K562 (cell line): Measurements from ENCODE around the gene PCNX3.

Source experiments
- BHLHE40 ChIP-seq: IDR thresholded peaks from 2 replicates; pipeline ENCODE4 v1.6.1; 2011; ENCODE audit warnings: low read length, improper control_type of control experiment
- E2F3 ChIP-seq: fragments of 250-450 bp; sonication (Bioruptor Pico); IDR thresholded peaks from 2 replicates; pipeline ENCODE4 v1.4.0; 2020; ENCODE audit warnings: mild to moderate bottlenecking
- HBP1 ChIP-seq: fragments of 450-650 bp; formaldehyde crosslinking; IDR thresholded peaks from 2 replicates; pipeline ENCODE4 v1.4.0; 2022; ENCODE audit warnings: missing genetic modification characterization
- JUND ChIP-seq, 2 experiments: IDR thresholded peaks; 2 replicates in 1 of 2; 3 replicates in 1 of 2; pipeline ENCODE4 v1.6.1; 2011; ENCODE audit warnings: borderline replicate concordance in 2 of 2, low read depth in 2 of 2, low read length in 2 of 2, improper control_type of control experiment in 1 of 2, missing biosample characterization in 1 of 2, missing genetic modification characterization in 1 of 2, missing genetic modification reagents in 1 of 2
- NR4A1 ChIP-seq, 2 experiments: fragments of 250-450 bp in 1 of 2; fragments of 450-650 bp in 1 of 2; sonication (Bioruptor Pico) in 1 of 2; IDR thresholded peaks; 2 replicates each; pipeline versions ENCODE4 v1.4.0 to v1.6.1; 2016 to 2020; ENCODE audit warnings: mild to moderate bottlenecking in 2 of 2, missing compliant biosample characterization in 1 of 2, missing genetic modification characterization in 1 of 2, moderate library complexity in 1 of 2
- NUFIP1 ChIP-seq: fragments of 450-650 bp; IDR thresholded peaks from 2 replicates; pipeline ENCODE4 v1.6.1; 2018; ENCODE audit not compliant: partially characterized antibody
- POLR2A ChIP-seq: fragments of 450-650 bp; conservative IDR thresholded peaks from 2 replicates; pipeline ENCODE4 v1.6.1; 2016
- SMARCE1 ChIP-seq: fragments of 450-650 bp; IDR thresholded peaks from 2 replicates; pipeline ENCODE4 v1.7.1; 2016; ENCODE audit warnings: mild to moderate bottlenecking
- TEAD1 ChIP-seq, 2 experiments: fragments of 450-650 bp in 1 of 2; sonication (generic) in 1 of 2; formaldehyde crosslinking; IDR thresholded peaks; 2 replicates each; pipeline versions ENCODE4 v1.4.0 to v1.8.0; 2020 to 2022; ENCODE audit warnings: mild to moderate bottlenecking in 2 of 2, missing genetic modification reagents in 1 of 2
- ZNF239 ChIP-seq: fragments of 250-450 bp; sonication (Bioruptor Pico); IDR thresholded peaks from 2 replicates; pipeline ENCODE4 v1.4.0; 2020; ENCODE audit warnings: mild to moderate bottlenecking

- no peak for TF ChIP-seq SMARCE1
- no peak for TF ChIP-seq NR4A1 (CRISPR knock-in tag; IDR thresholded peaks at IDR 0.05)
- no peak for TF ChIP-seq NR4A1 (tag; IDR thresholded peaks at IDR 0.05)
- no peak for TF ChIP-seq TEAD1 (CRISPR knock-in tag; IDR thresholded peaks at IDR 0.05)
- no peak for TF ChIP-seq JUND (IDR thresholded peaks at IDR 0.05; ENCODE audit: borderline replicate concordance, low read depth, low read length)
- no peak for TF ChIP-seq JUND (tag; IDR thresholded peaks at IDR 0.05; ENCODE audit: borderline replicate concordance, low read depth, low read length)
- no peak for TF ChIP-seq NUFIP1
- TF ChIP-seq E2F3, result no peak
- no peak for TF ChIP-seq POLR2A
- TF ChIP-seq ZNF239 (CRISPR knock-in tag), result no peak
- no peak for TF ChIP-seq HBP1 (CRISPR knock-in tag)
- TF ChIP-seq BHLHE40, result no peak
These were observed 26.6 kb downstream of the PCNX3 start for GRCh38 chr11:65642014-65642671.
